Nephron (organoid): ENCODE data around the gene SCAI.

Experiments
- H3K27ac Mint-ChIP-seq, 3 experiments: 2 replicates each; pipeline ENCODE4 v1.8.0; 2020; ENCODE audit warnings: mixed read lengths in 3 of 3, mild to moderate bottlenecking in 2 of 3, moderate library complexity in 1 of 3
- H3K27me3 Mint-ChIP-seq: 2 replicates; pipeline ENCODE4 v1.8.0; 2021; ENCODE audit warnings: low read depth, mild to moderate bottlenecking, moderate library complexity, mixed read lengths
- H3K36me3 Mint-ChIP-seq: 2 replicates; pipeline ENCODE4 v1.8.0; 2020; ENCODE audit warnings: low read depth, mixed read lengths
- H3K4me1 Mint-ChIP-seq: 2 replicates; pipeline ENCODE4 v1.8.0; 2020; ENCODE audit warnings: mixed read lengths
- H3K4me3 Mint-ChIP-seq, 3 experiments: 2 replicates each; pipeline ENCODE4 v1.8.0; 2020; ENCODE audit warnings: mild to moderate bottlenecking in 3 of 3, mixed read lengths in 3 of 3, moderate library complexity in 2 of 3
- H3K9me3 Mint-ChIP-seq: 2 replicates; pipeline ENCODE4 v1.8.0; 2020; ENCODE audit warnings: mixed read lengths
- TF ChIP-seq, protein P1 (sequence below), 3 experiments: fragments of 200-600 bp; sonication (generic); IDR thresholded peaks; one replicate each; pipeline ENCODE4 v1.5.0; 2021; ENCODE audit warnings: antibody characterized with exemption in 3 of 3; ENCODE audit not compliant: unreplicated experiment in 3 of 3

The SCAI gene

DNA sequence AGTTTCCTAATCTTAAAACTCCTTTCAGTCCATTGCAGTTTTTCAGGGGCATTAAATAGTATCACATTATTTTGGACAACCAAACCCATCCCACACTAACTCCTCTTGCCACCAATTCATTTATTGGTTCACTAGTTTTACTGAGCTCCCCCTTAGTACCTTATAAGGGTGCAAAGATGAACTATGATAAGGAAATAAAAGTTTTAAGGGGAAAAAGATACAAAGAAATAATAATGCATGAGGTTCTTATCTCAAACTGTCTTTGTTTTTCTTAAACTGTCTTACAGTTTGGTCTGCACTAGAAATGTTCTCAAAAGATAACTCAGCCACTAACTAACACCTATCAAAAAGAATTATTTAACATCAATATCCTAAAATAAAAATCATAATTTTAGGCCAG lies 8.4 kb downstream of the SCAI start:
- Mint-ChIP-seq H3K4me1 (peaks cover 4% of the 10 kb centered on the region), H3K27ac (no peak overlapping the region), H3K36me3 (peaks cover 23% of the 10 kb centered on the region), H3K4me3 (no peak overlapping the region), H3K27me3 (no peaks in the 10 kb centered on the region), H3K9me3 (peaks cover 7% of the 10 kb centered on the region)
- TF ChIP-seq, protein P1, sequence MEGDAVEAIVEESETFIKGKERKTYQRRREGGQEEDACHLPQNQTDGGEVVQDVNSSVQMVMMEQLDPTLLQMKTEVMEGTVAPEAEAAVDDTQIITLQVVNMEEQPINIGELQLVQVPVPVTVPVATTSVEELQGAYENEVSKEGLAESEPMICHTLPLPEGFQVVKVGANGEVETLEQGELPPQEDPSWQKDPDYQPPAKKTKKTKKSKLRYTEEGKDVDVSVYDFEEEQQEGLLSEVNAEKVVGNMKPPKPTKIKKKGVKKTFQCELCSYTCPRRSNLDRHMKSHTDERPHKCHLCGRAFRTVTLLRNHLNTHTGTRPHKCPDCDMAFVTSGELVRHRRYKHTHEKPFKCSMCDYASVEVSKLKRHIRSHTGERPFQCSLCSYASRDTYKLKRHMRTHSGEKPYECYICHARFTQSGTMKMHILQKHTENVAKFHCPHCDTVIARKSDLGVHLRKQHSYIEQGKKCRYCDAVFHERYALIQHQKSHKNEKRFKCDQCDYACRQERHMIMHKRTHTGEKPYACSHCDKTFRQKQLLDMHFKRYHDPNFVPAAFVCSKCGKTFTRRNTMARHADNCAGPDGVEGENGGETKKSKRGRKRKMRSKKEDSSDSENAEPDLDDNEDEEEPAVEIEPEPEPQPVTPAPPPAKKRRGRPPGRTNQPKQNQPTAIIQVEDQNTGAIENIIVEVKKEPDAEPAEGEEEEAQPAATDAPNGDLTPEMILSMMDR (IDR thresholded peaks at IDR 0.05; ENCODE audit: unreplicated experiment in 3 of 3): no peak

DNA sequence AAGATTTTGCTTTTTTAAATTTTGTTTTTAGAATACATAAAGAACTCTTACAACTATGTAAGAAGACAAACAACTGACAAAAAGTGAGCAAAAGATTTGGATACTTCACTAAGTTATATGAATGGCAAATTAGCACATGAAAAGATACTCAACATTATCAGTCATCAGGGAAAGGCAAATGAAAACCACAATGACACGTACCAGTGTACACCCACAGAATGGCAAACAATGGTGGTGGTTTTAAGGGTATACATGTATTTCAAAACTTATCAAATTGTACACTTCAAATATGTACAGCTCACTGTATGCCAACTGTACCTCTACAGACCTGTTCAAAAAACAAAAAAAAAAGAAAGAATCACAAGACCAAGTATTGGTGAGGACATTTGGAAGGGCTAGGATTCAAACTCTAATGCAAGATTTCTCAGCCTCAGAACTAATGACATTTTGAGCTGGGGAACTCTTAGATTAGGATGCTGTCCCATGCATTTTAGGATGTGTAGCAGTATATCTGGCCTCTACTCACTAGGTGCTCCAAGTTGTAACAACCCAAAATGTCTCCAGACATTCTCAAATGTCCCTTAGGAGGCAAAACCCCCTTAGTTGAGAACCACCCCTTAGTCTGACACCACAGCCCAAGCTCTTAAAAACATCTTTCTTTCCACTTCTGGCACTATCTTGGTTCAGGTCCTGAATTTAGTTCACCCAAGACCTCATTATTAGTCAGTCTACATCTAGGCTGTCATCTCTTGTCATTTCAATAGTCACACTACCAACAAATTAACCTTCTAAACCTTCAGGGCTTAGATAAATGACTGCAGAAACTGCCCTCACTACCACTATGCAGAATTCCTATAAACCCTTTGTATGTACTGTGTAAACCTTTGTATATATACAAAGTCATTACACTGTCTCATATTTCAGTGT lies 9.7 kb downstream of the SCAI start:
- Mint-ChIP-seq H3K4me1 (peaks cover 4% of the 10 kb centered on the region), H3K27ac (no peak overlapping the region), H3K27me3 (no peaks in the 10 kb centered on the region), H3K4me3 (no peak overlapping the region), H3K9me3 (peaks cover 7% of the 10 kb centered on the region), H3K36me3 (peaks cover 17% of the 10 kb centered on the region)
- TF ChIP-seq, protein P1 (IDR thresholded peaks at IDR 0.05; ENCODE audit: unreplicated experiment in 3 of 3): no peak

DNA sequence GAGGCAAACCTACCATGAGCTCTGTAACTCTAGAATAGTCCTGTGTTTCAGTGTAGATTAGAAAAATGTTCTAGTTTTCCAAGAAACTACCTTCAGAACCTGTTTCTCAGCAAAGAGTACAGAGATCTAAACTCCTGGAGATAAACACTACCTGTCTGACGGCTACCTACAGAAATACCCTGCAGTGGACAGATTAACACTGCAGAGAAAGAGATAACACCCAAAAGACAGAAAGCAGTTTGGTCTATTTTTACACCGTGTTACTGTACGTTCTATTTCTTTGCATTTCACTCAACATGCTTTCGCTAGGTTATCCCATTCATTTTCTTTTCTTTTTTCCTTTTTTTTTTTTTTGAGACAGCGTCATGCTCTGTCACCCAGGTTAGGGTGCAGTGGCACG lies 11.6 kb downstream of the SCAI start:
- TF ChIP-seq, protein P1 (IDR thresholded peaks at IDR 0.05; ENCODE audit: unreplicated experiment in 3 of 3): no peak
- Mint-ChIP-seq H3K36me3 (peaks cover 17% of the 10 kb centered on the region), H3K27ac (peak overlapping the region in 2 of 3 experiments; percentile 30 to 44), H3K9me3 (peaks cover 7% of the 10 kb centered on the region), H3K27me3 (no peaks in the 10 kb centered on the region), H3K4me3 (no peak overlapping the region), H3K4me1 (peaks cover 4% of the 10 kb centered on the region)

DNA sequence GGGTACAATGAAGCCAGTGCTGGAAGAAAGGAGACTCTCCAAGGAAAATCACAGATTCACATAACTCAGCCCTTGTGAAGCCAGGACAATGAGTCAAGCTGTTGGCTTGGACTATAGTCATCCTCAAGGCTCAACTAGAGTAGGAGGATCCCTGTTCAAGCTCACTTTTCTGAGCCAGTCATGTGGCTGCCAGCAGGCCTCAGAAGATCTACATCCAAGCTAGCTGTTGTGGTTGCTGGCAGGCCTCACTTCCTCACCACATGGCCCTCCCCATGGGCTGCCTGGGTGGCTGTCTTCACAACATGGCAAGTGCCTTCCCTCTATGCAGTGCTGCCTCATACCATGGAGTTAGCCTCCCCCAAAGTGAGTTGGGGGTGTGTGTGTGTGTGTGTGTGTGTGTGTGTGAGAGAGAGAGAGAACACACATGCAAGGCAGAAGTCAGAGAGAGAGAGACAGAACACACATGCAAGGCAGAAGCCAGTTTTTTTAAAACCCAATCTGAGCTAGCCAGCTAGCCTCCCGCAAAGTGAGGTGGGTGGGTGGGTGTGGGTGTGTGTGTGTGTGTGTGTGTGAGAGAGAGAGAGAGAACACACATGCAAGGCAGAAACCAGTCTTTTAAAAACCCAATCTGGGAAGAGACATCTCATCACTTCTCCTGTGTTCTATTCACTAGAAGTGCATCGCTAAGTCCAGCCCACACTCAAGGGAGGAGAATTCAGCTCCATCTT lies 17.1 kb downstream of the SCAI start:
- Mint-ChIP-seq H3K27me3 (peaks cover 5% of the 10 kb centered on the region), H3K27ac (peak overlapping the region; percentile 1 to 99 (median 98)), H3K4me1 (peaks cover 26% of the 10 kb centered on the region), H3K9me3 (no peaks in the 10 kb centered on the region), H3K4me3 (peak overlapping the region in 1 of 3 experiments; percentile 49), H3K36me3 (peaks cover 12% of the 10 kb centered on the region)
- TF ChIP-seq, protein P1 (IDR thresholded peaks at IDR 0.05; ENCODE audit: unreplicated experiment in 3 of 3): no peak

DNA sequence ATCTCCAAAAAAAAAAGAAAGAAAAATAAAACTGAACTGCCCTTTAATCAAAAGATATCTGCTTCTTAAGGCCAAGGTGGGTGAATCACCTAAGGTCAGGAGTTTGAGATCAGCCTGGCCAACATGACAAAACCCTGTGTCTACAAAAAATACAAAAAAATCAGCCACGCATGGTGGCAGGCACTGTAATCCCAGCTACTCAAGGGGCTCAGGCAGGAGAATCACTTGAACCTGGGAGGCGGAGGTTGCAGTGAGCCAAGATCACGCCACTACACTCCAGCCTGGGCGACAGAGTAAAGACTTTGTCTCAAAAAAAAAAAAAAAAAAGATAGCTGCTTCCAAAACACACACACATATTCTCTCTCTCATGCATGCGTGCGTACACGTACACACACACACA lies 17.8 kb downstream of the SCAI start:
- peak overlapping the region in 1 of 3 experiments; percentile 49 for H3K4me3 Mint-ChIP-seq
- H3K27me3 Mint-ChIP-seq: peaks cover 5% of the 10 kb centered on the region
- peaks cover 26% of the 10 kb centered on the region for H3K4me1 Mint-ChIP-seq
- peak overlapping the region in 2 of 3 experiments; percentile 98 to 99 for H3K27ac Mint-ChIP-seq
- TF ChIP-seq, protein P1 (IDR thresholded peaks at IDR 0.05; ENCODE audit: unreplicated experiment in 3 of 3): no peak
- H3K36me3 Mint-ChIP-seq: peaks cover 12% of the 10 kb centered on the region
- no peaks in the 10 kb centered on the region for H3K9me3 Mint-ChIP-seq
